SW480 (cell line): ENCODE results near the gene HOXB8.

Source experiments
- DNase-seq: peaks from one replicate; pipeline ENCODE4 v3.0.0-alpha.2; 2016; ENCODE audit warnings: low spot score

The HOXB8 gene

GRCh38 chr17:48624544-48625494 is 9.7 kb upstream of the HOXB8 start:
- peak; percentile 53 for DNase-seq

- no peak for DNase-seq
These were observed 9.0 kb upstream of the HOXB8 start for GRCh38 chr17:48624118-48624517.

GRCh38 chr17:48623583-48623982 is 8.5 kb upstream of the HOXB8 start:
- no peak for DNase-seq

GRCh38 chr17:48622857-48623256 is 7.8 kb upstream of the HOXB8 start:
- DNase-seq: no peak

GRCh38 chr17:48621410-48622392 is 6.6 kb upstream of the HOXB8 start:
- no peak for DNase-seq

GRCh38 chr17:48620461-48621139 is 5.5 kb upstream of the HOXB8 start:
- no peak for DNase-seq

- DNase-seq: no peak
These were observed 4.8 kb upstream of the HOXB8 start for GRCh38 chr17:48619826-48620449.

GRCh38 chr17:48618256-48618896 is 3.3 kb upstream of the HOXB8 start:
- DNase-seq: peak; percentile 87

- DNase-seq: peak; percentile 68
These were observed 2.6 kb upstream of the HOXB8 start for GRCh38 chr17:48617471-48618255.

- DNase-seq: peak; percentile 46
These were observed 1.8 kb upstream of the HOXB8 start for GRCh38 chr17:48616717-48617470.

- peak; percentile 23 for DNase-seq
These were observed 1.0 kb upstream of the HOXB8 start for GRCh38 chr17:48615963-48616716.

- peak; percentile 54 for DNase-seq
These were observed 1.0 kb downstream of the HOXB8 start for GRCh38 chr17:48613862-48614694.

GRCh38 chr17:48612854-48613691 is 2.0 kb downstream of the HOXB8 start:
- DNase-seq: peak; percentile 59

GRCh38 chr17:48612456-48612853 is 2.6 kb downstream of the HOXB8 start:
- no peak for DNase-seq

- peak; percentile 72 for DNase-seq
These were observed 3.2 kb downstream of the HOXB8 start for GRCh38 chr17:48611681-48612455.

- DNase-seq: peak; percentile 47
These were observed 3.9 kb downstream of the HOXB8 start for GRCh38 chr17:48611213-48611612.
